Measurements from ENCODE around the gene ZRANB2.

DNA sequence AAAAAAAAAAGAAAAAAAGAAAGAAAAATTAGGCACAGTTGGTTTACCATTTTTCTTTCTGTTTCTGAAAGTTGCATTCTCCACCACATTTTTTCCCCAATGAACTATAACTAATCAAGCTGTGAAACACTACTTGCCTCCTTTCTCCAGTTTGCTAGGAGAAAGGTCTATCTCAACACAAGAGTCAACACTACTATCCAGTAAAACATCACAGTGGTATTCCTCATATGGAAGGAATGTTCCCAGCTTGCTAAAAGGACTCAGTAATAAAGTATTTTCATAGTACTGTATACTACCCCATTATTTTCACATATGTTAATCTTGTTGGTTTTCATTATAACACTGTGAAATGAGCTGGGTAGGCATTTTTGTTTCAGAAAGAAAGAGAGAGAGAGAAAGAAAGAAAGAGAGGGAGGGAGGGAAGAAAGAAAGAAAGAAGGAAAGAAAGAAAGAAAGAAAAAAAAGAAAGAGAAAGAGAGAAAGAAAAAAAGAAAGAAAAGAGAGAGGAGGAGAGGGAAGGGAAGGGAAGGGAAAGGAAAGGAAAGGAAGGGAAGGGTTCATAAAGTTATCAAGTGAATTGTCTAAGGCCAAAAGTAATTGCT, 41.1 kb downstream of the ZRANB2 start:
- TF ChIP-seq, protein P1, sequence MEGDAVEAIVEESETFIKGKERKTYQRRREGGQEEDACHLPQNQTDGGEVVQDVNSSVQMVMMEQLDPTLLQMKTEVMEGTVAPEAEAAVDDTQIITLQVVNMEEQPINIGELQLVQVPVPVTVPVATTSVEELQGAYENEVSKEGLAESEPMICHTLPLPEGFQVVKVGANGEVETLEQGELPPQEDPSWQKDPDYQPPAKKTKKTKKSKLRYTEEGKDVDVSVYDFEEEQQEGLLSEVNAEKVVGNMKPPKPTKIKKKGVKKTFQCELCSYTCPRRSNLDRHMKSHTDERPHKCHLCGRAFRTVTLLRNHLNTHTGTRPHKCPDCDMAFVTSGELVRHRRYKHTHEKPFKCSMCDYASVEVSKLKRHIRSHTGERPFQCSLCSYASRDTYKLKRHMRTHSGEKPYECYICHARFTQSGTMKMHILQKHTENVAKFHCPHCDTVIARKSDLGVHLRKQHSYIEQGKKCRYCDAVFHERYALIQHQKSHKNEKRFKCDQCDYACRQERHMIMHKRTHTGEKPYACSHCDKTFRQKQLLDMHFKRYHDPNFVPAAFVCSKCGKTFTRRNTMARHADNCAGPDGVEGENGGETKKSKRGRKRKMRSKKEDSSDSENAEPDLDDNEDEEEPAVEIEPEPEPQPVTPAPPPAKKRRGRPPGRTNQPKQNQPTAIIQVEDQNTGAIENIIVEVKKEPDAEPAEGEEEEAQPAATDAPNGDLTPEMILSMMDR (optimal IDR thresholded peaks at IDR 0.05 in 1 of 3, IDR thresholded peaks at IDR 0.05 in 1 of 3, conservative IDR thresholded peaks at IDR 0.05 in 1 of 3; ENCODE audit: extremely low read depth in 1 of 3, insufficient read depth in 2 of 3, low read length in 3 of 3) = no peak
- TF ChIP-seq EZH2 (IDR thresholded peaks at IDR 0.05; ENCODE audit: low read length) = no peak
